8988T (cell line): ENCODE measurements around the gene H1-8.
"Not testable (repeated sequence)": the region's sequence is repeated elsewhere in the genome, so short reads cannot be mapped to it uniquely, and the experiment has no call there.

ENCODE experiments used
- DNase-seq: peaks from one replicate; pipeline ENCODE4 v3.0.0; 2011

The H1-8 gene

GRCh38 chr3:129535075-129535474, 7.9 kb upstream of the H1-8 start:
- DNase-seq, result no peak

- no peak for DNase-seq
Observed at GRCh38 chr3:129536374-129536667, 6.7 kb upstream of the H1-8 start.

GRCh38 chr3:129536804-129537203, 6.2 kb upstream of the H1-8 start:
- DNase-seq, result no peak

GRCh38 chr3:129539206-129539605, 3.8 kb upstream of the H1-8 start:
- DNase-seq, result no peak

- no peak for DNase-seq
Observed at GRCh38 chr3:129540776-129541516, 2.0 kb upstream of the H1-8 start.

- DNase-seq, result no peak
Observed at GRCh38 chr3:129542747-129543146, 228 bp upstream of the H1-8 start.

GRCh38 chr3:129543999-129544398, 1.0 kb downstream of the H1-8 start:
- DNase-seq, result no peak

- DNase-seq, result not testable (repeated sequence)
Observed at GRCh38 chr3:129545951-129546350, 3.0 kb downstream of the H1-8 start.

GRCh38 chr3:129547241-129547640, 4.3 kb downstream of the H1-8 start:
- DNase-seq, result no peak

GRCh38 chr3:129548104-129548965, 5.4 kb downstream of the H1-8 start:
- DNase-seq, result no peak

GRCh38 chr3:129549006-129549800, 6.2 kb downstream of the H1-8 start:
- DNase-seq, result no peak

- DNase-seq, result no peak
Observed at GRCh38 chr3:129549805-129550204, 6.8 kb downstream of the H1-8 start.

- no peak for DNase-seq
Observed at GRCh38 chr3:129552287-129553050, 9.5 kb downstream of the H1-8 start.

GRCh38 chr3:129553171-129553570, 10.2 kb downstream of the H1-8 start:
- no peak for DNase-seq

GRCh38 chr3:129553719-129554118, 10.7 kb downstream of the H1-8 start:
- DNase-seq, result no peak

- DNase-seq, result no peak
Observed at GRCh38 chr3:129554356-129555152, 11.6 kb downstream of the H1-8 start.

GRCh38 chr3:129555153-129555550, 12.2 kb downstream of the H1-8 start:
- no peak for DNase-seq

GRCh38 chr3:129555616-129556357, 12.8 kb downstream of the H1-8 start:
- DNase-seq, result no peak

GRCh38 chr3:129556358-129556695, 13.4 kb downstream of the H1-8 start:
- no peak for DNase-seq

GRCh38 chr3:129556890-129557547, 14.0 kb downstream of the H1-8 start:
- DNase-seq, result no peak

GRCh38 chr3:129557548-129557894, 14.5 kb downstream of the H1-8 start:
- DNase-seq, result no peak
